Astrocyte (in vitro differentiated cells and primary cell): Measurements from ENCODE around the gene CHST9. TPM values are rescaled to one million over a fixed set of nuclear protein-coding genes. Genes with fewer than 3 reads are reported as not detected.

Source experiments
- DNase-seq: peaks from one replicate; pipeline ENCODE4 v3.0.0-alpha.2; 2010; ENCODE audit warnings: low read depth
- FAIRE-seq: peaks from 2 replicates; lab custom pipeline; 2011; peaks lifted over from hg19 to GRCh38; lab: Jason Lieb, UNC
- H2AFZ ChIP-seq: 2 replicates; pipeline ENCODE4 v1.6.0; 2012; ENCODE audit warnings: low read depth, low read length, inconsistent platforms
- H3K27ac ChIP-seq: 2 replicates; pipeline ENCODE4 v1.5.1; 2011; ENCODE audit warnings: low read depth, low read length, inconsistent platforms
- H3K27me3 ChIP-seq: 2 replicates; pipeline ENCODE4 v1.6.0; 2011; ENCODE audit warnings: low read length, inconsistent platforms; ENCODE audit not compliant: insufficient read depth
- H3K36me3 ChIP-seq: 2 replicates; pipeline ENCODE4 v1.5.1; 2011; ENCODE audit warnings: low read length, inconsistent platforms; ENCODE audit not compliant: insufficient read depth
- H3K4me1 ChIP-seq: 2 replicates; pipeline ENCODE4 v1.5.1; 2011; ENCODE audit warnings: low read length, inconsistent platforms; ENCODE audit not compliant: insufficient read depth
- H3K4me2 ChIP-seq: 2 replicates; pipeline ENCODE4 v1.6.0; 2012; ENCODE audit warnings: low read length, inconsistent platforms
- H3K4me3 ChIP-seq: 2 replicates; pipeline ENCODE4 v1.5.1; 2011; ENCODE audit warnings: low read depth, mild to moderate bottlenecking, low read length, inconsistent platforms; ENCODE audit not compliant: insufficient read depth
- H3K79me2 ChIP-seq: 2 replicates; pipeline ENCODE4 v1.6.0; 2012; ENCODE audit warnings: mild to moderate bottlenecking, low read length, inconsistent platforms; ENCODE audit not compliant: insufficient read depth
- H3K9ac ChIP-seq: 2 replicates; pipeline ENCODE4 v1.6.0; 2012; ENCODE audit warnings: mild to moderate bottlenecking, low read length, inconsistent platforms
- H3K9me3 ChIP-seq: 2 replicates; pipeline ENCODE4 v1.5.1; 2012; ENCODE audit warnings: low read depth, mild to moderate bottlenecking, low read length, inconsistent platforms; ENCODE audit not compliant: insufficient read depth
- H4K20me1 ChIP-seq: 2 replicates; pipeline ENCODE4 v1.6.0; 2012; ENCODE audit warnings: low read length, inconsistent platforms; ENCODE audit not compliant: insufficient read depth
- H3K27ac Mint-ChIP-seq: one replicate; pipeline ENCODE4 v1.8.0; 2021; ENCODE audit warnings: mild to moderate bottlenecking, mixed read lengths; ENCODE audit not compliant: unreplicated experiment
- H3K27me3 Mint-ChIP-seq: one replicate; pipeline ENCODE4 v1.8.0; 2021; ENCODE audit warnings: low read depth, mixed read lengths; ENCODE audit not compliant: unreplicated experiment
- H3K36me3 Mint-ChIP-seq: one replicate; pipeline ENCODE4 v1.8.0; 2021; ENCODE audit warnings: low read depth, mixed read lengths; ENCODE audit not compliant: unreplicated experiment
- H3K4me1 Mint-ChIP-seq: one replicate; pipeline ENCODE4 v1.8.0; 2021; ENCODE audit warnings: low read depth, mixed read lengths; ENCODE audit not compliant: unreplicated experiment
- H3K4me3 Mint-ChIP-seq: one replicate; pipeline ENCODE4 v1.8.0; 2021; ENCODE audit warnings: mild to moderate bottlenecking, moderate library complexity, mixed read lengths; ENCODE audit not compliant: unreplicated experiment
- H3K9me3 Mint-ChIP-seq: one replicate; pipeline ENCODE4 v1.8.0; 2021; ENCODE audit warnings: mild to moderate bottlenecking, mixed read lengths; ENCODE audit not compliant: unreplicated experiment
- CTCF ChIP-seq: IDR thresholded peaks from 2 replicates; pipeline ENCODE4 v1.5.1; 2011; ENCODE audit warnings: low read depth, mild to moderate bottlenecking, inconsistent platforms, low read length, moderate library complexity; ENCODE audit not compliant: insufficient read depth
- EZH2 ChIP-seq: IDR thresholded peaks from 2 replicates; pipeline ENCODE4 v1.6.1; 2012; ENCODE audit warnings: mild to moderate bottlenecking, low read length, inconsistent platforms; ENCODE audit not compliant: insufficient read depth
- total RNA-seq: library from RNA; stranded (reverse); gene quantifications from 2 replicates; pipeline ENCODE4 v1.2.1, GENCODE V29; 2021

Gene CHST9
- total RNA-seq, 1 donor from 2014 or later = 1.3 TPM

GRCh38 chr18:27141876-27142275 is 43.2 kb downstream of the CHST9 start:
- no peak overlapping the region for H3K4me2 ChIP-seq
- no peak overlapping the region for H3K4me3 ChIP-seq
- H3K9me3 ChIP-seq = no peaks in the 10 kb centered on the region
- no peaks in the 10 kb centered on the region for H3K36me3 ChIP-seq
- no peaks in the 10 kb centered on the region for H4K20me1 ChIP-seq
- Mint-ChIP-seq H3K9me3 (no peaks in the 10 kb centered on the region), H3K4me3 (no peak overlapping the region), H3K27me3 (no peaks in the 10 kb centered on the region), H3K4me1 (peaks cover 2% of the 10 kb centered on the region), H3K36me3 (no peaks in the 10 kb centered on the region), H3K27ac (no peak overlapping the region)
- H3K79me2 ChIP-seq = no peaks in the 10 kb centered on the region
- H2AFZ ChIP-seq = no peak overlapping the region
- TF ChIP-seq CTCF = no peak
- TF ChIP-seq EZH2 = no peak
- FAIRE-seq (no peak), DNase-seq (no peak)
- H3K27ac ChIP-seq = no peak overlapping the region
- no peak overlapping the region for H3K9ac ChIP-seq
- H3K27me3 ChIP-seq = no peaks in the 10 kb centered on the region
- no peaks in the 10 kb centered on the region for H3K4me1 ChIP-seq

- Histone ChIP-seq H3K79me2 (no peaks in the 10 kb centered on the region), H3K4me3 (no peak overlapping the region), H3K27ac (no peak overlapping the region), H3K4me2 (no peak overlapping the region), H3K36me3 (no peaks in the 10 kb centered on the region), H2AFZ (no peak overlapping the region), H3K27me3 (no peaks in the 10 kb centered on the region), H3K9ac (no peak overlapping the region), H3K4me1 (no peaks in the 10 kb centered on the region), H4K20me1 (no peaks in the 10 kb centered on the region), H3K9me3 (no peaks in the 10 kb centered on the region)
- DNase-seq = no peak
- Mint-ChIP-seq H3K9me3 (no peaks in the 10 kb centered on the region), H3K4me1 (peaks cover 7% of the 10 kb centered on the region), H3K27ac (no peak overlapping the region), H3K4me3 (no peak overlapping the region), H3K27me3 (no peaks in the 10 kb centered on the region), H3K36me3 (no peaks in the 10 kb centered on the region)
- TF ChIP-seq CTCF (no peak), EZH2 (no peak)
- FAIRE-seq = no peak
Measured at GRCh38 chr18:27138079-27138478, 47.0 kb downstream of the CHST9 start.

GRCh38 chr18:27136208-27136535 is 48.9 kb downstream of the CHST9 start:
- H3K4me3 ChIP-seq = no peak overlapping the region
- H4K20me1 ChIP-seq = no peaks in the 10 kb centered on the region
- H3K4me3 Mint-ChIP-seq = no peak overlapping the region
- H3K4me2 ChIP-seq = no peak overlapping the region
- no peaks in the 10 kb centered on the region for H3K9me3 ChIP-seq
- no peaks in the 10 kb centered on the region for H3K36me3 ChIP-seq
- DNase-seq = peak; percentile 3
- no peak overlapping the region for H3K9ac ChIP-seq
- H3K27me3 ChIP-seq = no peaks in the 10 kb centered on the region
- H2AFZ ChIP-seq = no peak overlapping the region
- no peaks in the 10 kb centered on the region for H3K27me3 Mint-ChIP-seq
- H3K4me1 Mint-ChIP-seq = peaks cover 7% of the 10 kb centered on the region
- H3K27ac Mint-ChIP-seq = peak overlapping the region; percentile 2
- no peaks in the 10 kb centered on the region for H3K79me2 ChIP-seq
- no peaks in the 10 kb centered on the region for H3K36me3 Mint-ChIP-seq
- TF ChIP-seq CTCF = no peak
- H3K9me3 Mint-ChIP-seq = no peaks in the 10 kb centered on the region
- no peak for FAIRE-seq
- H3K27ac ChIP-seq = no peak overlapping the region
- no peaks in the 10 kb centered on the region for H3K4me1 ChIP-seq
